ENCODE measurements around the gene GALNT11.
"Not testable (repeated sequence)": the region's sequence is repeated elsewhere in the genome, so short reads cannot be mapped to it uniquely, and the experiment has no call there.

GALNT11 gene

GRCh38 chr7:152027491-152028365 lies 2.3 kb downstream of the GALNT11 start:
- DNase-seq: peak; percentile 72

DNA sequence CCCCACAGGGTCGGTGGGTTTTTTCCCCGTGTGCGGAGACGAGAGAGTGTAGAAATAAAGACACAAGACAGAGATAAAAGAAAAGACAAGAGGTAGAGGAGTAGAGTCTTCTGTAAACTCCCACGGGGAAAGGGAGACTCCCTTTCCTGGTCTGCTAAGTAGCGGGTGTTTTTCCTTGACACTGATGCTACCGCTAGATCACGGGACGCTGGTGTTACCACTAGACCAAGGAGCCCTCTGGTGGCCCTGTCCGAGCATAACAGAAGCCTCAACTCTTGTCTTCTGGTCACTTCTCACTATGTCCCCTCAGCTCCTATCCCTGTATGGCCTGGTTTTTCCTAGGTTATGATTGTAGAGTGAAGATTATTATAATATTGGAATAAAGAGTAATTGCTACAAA lies 4.6 kb downstream of the GALNT11 start:
- DNase-seq: not testable (repeated sequence)

- DNase-seq: not testable (repeated sequence)
Measured at GRCh38 chr7:152030639-152031038, 5.2 kb downstream of the GALNT11 start.

DNA sequence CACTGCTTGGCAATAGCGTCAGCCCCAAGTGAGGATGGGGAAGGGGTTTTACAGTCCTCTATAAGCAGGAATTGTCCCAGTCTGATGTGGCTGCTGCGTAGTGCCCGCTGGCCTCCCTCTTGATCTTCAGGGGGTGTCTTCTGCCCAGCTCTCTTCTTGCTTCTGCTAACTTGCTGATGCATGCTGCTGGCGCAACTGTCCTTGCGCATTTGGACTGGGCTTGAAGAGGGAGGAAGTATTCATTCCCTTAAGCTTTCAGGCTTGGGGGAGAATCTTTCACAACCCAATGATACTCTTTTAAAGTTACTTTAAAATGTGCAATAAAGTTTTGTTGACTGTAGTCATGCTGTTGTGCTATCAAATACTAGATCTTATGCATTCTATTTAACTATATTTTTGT lies 10.3 kb downstream of the GALNT11 start:
- DNase-seq: no peak

- DNase-seq: not testable (repeated sequence)
Measured at GRCh38 chr7:152038410-152038809, 12.9 kb downstream of the GALNT11 start.

- not testable (repeated sequence) for DNase-seq
Measured at GRCh38 chr7:152043086-152043485, 17.6 kb downstream of the GALNT11 start.

- DNase-seq: not testable (repeated sequence)
Measured at GRCh38 chr7:152044909-152045308, 19.4 kb downstream of the GALNT11 start.

DNA sequence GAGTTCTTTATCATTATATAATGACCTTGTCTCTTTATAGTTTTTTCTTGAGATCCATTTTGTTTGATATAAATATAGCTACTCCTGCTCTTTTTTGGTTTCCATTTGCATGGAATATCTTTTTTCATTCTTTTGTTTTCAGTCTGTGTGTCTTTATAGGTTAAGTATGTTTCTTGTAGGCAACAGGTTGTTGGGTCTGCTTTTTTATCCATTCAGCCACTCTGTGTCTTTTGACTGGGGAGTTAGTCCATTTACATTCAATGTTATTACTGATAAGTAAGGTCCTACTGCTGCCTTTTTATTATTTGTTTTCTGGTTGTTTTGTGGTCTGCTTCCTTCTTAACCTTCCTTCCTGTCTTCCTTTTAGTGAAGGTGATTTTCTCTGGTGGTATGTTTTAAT lies 21.1 kb downstream of the GALNT11 start:
- no peak for DNase-seq

DNA sequence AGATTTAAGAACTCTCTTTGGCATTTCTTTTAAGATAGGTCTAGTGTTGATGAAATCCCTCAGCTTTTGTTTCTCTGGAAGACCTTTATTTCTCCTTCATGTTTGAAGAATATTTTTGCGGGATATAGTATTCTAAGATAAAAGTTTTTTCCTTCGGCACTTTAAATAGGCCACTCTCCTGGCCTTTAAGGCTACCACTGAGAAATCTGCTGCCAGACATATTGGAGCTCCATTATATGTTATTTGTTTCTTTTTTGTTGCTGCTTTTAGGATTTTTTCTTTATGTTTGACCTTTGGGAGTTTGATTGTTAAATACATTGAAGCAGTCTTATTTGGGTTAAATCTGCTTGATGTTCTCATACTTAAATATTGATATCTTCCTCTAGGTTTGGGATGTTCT lies 22.6 kb downstream of the GALNT11 start:
- no peak for DNase-seq

DNA sequence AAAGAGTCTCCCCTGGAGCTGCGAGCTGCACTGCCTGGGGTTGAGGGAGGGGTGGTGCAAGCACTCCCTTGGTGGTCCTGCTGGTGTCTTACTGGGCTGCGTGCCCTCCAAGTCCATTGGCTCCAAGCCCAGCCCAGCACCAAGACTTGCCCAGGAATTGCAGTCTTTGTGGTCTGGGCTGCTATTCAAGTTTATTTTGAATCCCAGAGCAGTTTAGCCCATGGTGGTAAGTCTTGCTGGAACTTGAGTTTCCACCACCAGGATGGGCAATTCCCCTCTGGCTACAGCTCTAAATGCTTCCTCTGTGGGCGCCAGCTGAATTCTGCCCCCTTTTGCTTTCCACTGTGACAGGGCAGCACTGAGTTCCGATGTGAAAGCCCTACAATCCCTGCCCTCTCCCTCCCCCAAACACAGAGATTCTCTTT lies 25.1 kb downstream of the GALNT11 start:
- DNase-seq: no peak

- DNase-seq: no peak
Measured at GRCh38 chr7:152051968-152052367, 26.5 kb downstream of the GALNT11 start.

GRCh38 chr7:152052771-152053170 lies 27.3 kb downstream of the GALNT11 start:
- no peak for DNase-seq

- no peak for DNase-seq
Measured at GRCh38 chr7:152054367-152055230, 29.1 kb downstream of the GALNT11 start.

DNA sequence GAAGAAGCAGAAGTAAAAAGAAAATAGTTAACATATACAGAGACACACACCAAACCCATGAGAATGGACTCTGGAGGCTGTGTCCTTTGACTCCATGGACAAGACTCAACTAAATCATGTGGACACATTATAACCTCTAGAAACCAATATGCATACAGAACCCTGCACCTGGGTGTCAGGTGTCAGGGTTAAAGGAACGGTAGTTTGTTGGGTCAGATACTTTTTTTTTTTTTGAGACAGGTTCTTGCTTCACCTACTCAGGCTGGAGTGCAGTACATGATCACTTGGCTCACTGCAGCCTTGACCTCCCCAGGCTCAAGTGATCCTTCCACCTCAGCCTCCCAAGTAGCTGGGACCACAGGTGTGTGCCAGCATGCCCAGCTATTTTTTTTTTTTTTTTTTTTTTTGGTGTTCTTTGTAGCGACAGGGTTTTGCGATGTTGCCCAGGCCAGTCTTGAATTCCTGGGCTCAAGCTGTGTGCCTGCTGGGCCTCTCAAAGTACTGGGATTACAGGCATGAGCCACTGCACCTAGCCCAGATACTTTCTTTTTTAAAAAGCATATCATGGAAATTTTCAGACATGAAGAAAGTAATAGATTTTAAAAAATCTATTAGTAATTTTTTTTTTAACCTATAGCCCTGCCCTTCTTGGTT lies 31.3 kb downstream of the GALNT11 start:
- DNase-seq: no peak

DNA sequence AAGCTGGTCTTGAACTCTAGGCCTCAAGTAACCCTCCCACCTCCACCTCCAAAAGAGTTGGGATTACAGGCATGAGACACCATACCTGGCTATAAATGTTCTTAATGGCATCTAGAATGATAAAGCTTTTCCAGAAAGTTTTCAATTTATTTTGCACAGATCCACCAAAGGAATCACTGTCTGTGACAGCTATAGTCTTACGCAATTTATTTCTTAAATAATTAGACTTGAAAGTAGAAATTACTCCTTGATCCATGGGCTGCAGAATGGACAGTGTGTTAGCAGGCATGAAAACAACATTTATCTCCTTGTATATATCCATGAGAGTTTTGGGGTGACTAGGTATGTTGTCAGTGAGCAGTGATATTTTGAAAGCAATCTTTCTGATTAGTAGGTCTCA lies 33.8 kb downstream of the GALNT11 start:
- DNase-seq: no peak

- DNase-seq: not testable (repeated sequence)
Measured at GRCh38 chr7:152061086-152061485, 35.6 kb downstream of the GALNT11 start.

DNA sequence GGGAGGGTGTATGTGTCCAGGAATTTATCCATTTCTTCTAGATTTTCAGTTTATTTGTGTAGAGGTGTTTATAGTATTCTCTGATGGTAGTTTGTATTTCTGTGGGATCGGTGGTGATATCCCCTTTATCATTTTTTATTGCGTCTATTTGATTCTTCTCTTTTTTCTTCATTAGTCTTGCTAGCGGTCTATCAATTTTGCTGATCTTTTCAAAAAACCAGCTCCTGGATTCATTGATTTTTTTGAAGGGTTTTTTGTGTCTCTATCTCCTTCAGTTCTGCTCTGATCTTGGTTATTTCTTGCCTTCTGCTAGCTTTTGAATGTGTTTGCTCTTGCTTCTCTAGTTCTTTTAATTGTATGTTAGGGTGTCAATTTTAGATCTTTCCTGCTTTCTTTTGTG lies 37.7 kb downstream of the GALNT11 start:
- not testable (repeated sequence) for DNase-seq

DNA sequence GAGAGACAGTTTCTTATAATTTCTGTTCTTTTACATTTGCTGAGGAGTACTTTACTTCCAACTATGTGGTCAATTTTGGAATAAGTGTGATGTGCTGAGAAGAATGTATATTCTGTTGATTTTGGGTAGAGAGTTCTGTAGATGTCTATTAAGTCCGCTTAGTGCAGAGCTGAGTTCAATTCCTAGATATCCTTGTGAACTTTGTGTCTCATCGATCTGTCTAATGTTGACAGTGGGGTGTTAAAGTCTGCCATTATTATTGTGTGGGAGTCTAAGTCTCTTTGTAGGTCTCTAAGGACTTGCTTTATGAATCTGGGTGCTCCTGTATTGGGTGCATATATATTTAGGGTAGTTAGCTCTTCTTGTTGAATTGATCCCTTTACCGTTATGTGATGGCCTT lies 38.3 kb downstream of the GALNT11 start:
- not testable (repeated sequence) for DNase-seq

DNA sequence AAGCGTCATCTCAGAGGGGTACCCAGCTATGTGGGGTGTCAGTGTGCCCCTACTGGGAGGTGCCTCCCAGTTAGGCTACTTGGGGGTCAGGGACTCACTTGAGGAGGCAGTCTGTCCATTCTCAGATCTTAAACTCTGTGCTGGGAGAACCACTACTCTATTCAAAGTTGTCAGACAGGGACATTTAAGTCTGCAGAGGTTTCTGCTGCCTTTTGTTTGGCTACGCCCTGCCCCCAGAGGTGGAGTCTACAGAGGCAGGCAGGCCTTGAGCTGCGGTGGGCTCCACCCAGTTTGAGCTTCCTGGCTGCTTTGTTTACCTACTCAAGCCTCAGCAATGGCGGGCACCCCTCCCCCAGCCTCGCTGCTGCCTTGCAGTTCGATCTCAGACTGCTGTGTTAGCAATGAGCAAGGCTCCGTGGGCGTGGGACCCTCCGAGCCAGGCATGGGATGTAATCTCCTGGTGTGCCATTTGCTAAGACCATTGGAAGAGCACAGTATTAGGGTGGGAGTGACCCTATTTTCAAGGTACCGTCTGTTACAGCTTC lies 40.4 kb downstream of the GALNT11 start:
- not testable (repeated sequence) for DNase-seq

- DNase-seq: no peak
Measured at GRCh38 chr7:152072421-152072820, 46.9 kb downstream of the GALNT11 start.

GRCh38 chr7:152073352-152073751 lies 47.9 kb downstream of the GALNT11 start:
- no peak for DNase-seq

- no peak for DNase-seq
Measured at GRCh38 chr7:152074673-152075072, 49.2 kb downstream of the GALNT11 start.

GRCh38 chr7:152075379-152075778 lies 49.9 kb downstream of the GALNT11 start:
- DNase-seq: not testable (repeated sequence)

Measured in CD4-positive, alpha-beta T cell treated with Interleukin-17A for 1 hour (primary cell).